GM21529 (cell line): Measurements from ENCODE around the gene RBCK1.
A peak's percentile ranks its signal among the peaks of the same experiment; 100 is the strongest.

Experiments used
- ATAC-seq: cut with Tn5 transposase; IDR thresholded peaks from one replicate; pipeline ENCODE4 v1.9.1; 2021; ENCODE audit not compliant: unreplicated experiment

RBCK1 gene

DNA sequence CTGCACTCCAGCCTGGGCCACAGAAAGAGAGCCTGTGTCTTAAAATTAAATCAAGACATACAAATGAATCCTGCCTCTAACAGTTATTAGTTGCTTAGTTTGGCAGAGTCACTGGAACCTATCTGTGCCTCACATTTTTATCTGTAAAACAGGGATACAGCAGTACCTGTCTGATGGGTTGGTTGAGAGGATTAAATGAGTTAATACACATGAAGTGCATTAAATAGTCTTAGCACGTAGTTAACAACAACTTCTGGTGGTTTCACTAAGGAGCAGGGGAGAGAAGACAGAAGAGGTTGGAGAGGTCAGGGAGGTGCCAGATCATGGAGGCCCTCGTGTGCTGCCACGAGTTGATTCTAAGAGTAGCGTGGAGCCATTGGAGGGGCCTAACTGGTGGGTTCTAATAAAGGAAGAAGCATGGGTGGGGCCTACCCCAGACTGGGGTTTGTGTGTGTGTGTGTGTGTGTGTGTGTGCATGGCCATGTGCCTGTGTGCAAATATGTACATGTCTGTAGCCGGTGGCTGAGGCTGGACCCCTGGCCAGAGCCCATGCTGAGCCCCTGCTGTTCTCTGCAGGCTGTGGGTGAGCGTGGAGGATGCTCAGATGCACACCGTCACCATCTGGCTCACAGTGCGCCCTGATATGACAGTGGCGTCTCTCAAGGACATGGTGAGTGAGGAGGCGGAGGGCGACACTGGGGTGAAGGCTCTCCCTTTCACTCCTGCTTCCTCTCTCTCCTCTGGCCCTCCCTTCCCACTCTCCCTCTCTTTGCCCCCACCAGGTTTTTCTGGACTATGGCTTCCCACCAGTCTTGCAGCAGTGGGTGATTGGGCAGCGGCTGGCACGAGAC, 9.1 kb downstream of the RBCK1 start:
- ATAC-seq = no peak

DNA sequence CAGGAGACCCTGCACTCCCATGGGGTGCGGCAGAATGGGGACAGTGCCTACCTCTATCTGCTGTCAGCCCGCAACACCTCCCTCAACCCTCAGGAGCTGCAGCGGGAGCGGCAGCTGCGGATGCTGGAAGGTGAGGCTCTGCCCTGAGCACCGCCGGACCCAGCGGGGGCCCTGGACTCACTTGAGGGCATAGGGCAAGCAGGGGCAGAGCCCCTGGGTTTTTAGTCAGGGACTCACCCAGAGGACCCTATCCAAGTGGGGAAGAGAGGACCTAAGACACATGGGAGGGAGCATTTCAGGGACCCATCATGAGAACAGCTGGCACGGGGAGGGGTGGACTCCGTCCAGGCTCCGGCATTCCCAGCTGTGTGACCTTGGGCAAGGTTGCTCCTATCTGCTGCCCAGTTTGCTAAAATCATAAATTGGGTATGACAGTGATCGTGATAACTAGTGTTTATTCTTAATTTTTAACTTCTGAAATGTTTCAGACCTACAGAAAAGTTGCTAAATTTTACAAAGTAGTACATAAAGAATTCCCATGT, 9.8 kb downstream of the RBCK1 start:
- no peak for ATAC-seq

DNA sequence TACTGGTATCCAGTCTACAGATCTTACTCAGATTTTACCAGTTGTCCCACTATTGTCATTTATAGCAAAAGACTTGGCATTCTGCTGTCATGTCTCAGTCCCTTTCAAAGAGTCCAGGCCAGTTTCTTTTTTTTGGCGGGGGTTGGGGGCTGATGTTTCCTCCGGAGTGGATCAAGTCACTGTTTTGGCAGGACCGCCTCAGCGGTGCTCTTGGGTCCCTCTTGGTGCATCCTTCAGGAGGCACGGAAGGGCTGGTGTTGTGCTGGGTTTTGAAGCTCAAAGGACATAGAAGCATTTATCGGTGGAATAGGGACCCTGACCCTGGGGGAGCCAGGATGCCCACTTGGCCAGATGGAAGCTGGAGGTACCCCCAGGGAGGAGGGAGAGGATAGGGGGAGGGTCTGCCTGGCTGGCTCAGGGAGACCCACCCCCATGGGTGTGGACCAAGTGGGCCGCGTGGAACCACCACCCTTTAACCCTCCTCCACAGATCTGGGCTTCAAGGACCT, 10.8 kb downstream of the RBCK1 start:
- ATAC-seq = no peak

DNA sequence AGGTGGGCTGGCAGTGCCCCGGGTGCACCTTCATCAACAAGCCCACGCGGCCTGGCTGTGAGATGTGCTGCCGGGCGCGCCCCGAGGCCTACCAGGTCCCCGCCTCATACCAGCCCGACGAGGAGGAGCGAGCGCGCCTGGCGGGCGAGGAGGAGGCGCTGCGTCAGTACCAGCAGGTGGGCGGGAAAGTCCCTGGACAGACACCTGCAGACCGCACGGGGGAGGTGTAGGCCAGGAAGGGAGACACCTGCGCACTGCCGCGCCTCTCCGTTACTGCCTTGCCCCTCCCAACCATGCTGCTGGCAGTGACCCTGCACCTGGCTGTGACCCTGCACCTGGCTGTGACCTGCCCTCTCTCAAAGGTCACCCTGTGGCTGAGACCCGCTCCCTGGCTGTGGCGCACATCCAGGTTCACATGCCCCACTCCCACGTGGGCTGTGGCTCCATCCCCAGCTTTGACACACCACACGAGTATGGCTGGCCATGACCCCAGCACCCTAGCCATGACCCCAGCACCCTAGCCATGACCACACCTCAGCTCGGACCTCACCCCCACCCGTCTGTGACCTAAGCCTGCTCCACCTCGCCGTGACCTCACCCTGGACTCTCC, 11.6 kb downstream of the RBCK1 start:
- no peak for ATAC-seq

GRCh38 chr20:420166-420620, 12.1 kb downstream of the RBCK1 start:
- ATAC-seq = no peak

GRCh38 chr20:420721-421574, 12.8 kb downstream of the RBCK1 start:
- ATAC-seq = no peak

DNA sequence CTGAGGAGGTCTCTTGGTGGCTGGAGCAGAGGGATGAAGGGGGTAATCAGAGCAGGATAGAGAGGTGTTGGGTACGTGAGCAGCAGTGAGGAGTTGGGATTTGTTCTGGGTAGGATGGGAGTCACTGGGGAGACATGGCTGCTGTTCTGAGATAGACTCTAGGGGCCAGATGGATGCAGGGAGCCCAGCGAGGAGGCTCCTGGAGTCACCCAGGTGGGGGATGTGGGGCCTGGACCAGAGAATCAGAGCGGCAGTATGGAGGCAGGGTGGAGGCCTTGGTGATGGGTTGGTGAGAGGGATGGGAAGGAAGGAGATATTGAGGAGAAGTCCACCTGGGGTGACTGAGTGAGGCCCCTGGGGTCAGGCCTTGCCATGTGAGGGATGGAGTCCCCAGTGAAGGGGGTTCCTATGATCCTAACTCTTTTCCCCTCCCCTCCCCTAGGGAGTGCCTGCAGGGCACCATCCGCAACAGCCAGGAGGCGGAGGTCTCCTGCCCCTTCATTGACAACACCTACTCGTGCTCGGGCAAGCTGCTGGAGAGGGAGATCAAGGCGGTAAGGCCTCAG, 13.7 kb downstream of the RBCK1 start:
- ATAC-seq = no peak

DNA sequence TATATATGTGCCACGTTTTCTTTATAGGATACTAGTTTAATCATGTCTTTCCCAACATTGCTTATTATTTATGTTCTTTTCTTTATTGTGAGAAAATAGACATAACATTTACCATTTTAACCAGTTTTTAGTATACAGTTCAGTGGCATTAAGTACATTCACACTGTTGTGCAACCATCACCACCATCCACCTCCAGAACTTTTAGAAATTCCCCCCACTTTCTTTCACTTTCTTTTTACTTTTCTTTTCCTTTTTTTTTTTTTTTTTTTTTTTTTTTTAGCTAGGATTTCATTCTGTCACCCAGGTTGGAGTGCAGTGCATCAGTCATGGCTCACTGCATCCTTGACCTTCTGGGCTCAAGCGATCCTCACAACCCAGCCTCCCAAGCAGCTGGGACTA, 18.5 kb downstream of the RBCK1 start:
- no peak for ATAC-seq

GRCh38 chr20:427401-427800, 19.3 kb downstream of the RBCK1 start:
- ATAC-seq = no peak

DNA sequence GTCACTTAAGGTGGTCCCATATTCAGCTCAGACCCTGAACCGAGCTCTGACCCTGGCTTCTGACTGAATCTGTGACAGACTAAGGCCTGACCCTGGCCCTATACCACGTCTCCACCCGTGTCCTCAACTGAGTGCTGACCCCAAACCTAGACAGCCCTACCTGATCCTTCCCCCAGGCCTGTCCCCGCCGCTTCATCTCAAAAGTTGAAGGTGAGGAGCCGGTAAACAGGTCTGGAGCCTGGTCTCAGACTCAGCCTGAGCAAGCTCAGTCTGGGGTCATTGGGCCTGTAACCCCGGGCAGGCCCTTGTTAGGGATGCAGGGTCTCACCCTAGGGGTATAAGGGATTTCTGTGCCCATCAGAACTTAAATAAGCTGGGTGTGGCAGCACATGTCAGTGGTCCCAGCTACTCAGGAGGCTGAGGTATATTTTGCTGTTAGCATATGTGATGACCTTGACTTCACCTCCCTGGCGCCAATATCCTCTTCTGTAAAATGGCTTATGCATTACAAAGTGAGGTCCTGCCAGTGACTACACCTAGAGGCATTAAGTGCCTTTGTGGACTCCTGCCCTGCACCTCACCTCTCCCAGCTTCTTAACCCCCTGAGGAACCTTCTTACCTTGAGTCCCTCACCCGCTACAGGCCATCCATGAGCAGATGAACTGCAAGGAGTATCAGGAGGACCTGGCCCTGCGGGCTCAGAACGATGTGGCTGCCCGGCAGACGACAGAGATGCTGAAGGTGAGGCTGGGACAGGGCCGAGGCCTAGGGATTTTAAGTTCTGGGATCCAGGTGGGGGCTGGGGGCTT, 20.0 kb downstream of the RBCK1 start:
- ATAC-seq = no peak

DNA sequence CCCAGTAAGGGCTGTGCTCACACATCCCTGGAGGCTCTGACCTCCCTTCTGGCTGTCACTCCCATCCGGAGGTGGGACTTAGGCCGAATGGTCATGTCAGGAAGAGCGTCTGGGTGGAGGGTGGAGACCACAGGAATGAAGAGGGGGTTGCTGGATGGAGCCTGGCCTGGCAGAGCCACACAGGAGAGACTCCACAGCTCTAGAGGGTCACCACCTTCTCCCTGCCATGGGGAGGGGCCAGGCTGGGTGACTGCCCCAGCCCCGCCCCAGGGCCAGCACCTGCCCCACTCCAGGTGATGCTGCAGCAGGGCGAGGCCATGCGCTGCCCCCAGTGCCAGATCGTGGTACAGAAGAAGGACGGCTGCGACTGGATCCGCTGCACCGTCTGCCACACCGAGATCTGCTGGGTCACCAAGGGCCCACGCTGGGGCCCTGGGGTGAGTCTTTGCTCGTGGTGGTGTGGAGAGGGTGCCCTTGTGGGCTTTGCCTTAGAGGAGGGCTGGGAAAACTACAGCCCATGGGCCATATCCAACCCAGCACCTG, 20.6 kb downstream of the RBCK1 start:
- no peak for ATAC-seq

- ATAC-seq = no peak
Measured at GRCh38 chr20:430091-430999, 22.2 kb downstream of the RBCK1 start.

DNA sequence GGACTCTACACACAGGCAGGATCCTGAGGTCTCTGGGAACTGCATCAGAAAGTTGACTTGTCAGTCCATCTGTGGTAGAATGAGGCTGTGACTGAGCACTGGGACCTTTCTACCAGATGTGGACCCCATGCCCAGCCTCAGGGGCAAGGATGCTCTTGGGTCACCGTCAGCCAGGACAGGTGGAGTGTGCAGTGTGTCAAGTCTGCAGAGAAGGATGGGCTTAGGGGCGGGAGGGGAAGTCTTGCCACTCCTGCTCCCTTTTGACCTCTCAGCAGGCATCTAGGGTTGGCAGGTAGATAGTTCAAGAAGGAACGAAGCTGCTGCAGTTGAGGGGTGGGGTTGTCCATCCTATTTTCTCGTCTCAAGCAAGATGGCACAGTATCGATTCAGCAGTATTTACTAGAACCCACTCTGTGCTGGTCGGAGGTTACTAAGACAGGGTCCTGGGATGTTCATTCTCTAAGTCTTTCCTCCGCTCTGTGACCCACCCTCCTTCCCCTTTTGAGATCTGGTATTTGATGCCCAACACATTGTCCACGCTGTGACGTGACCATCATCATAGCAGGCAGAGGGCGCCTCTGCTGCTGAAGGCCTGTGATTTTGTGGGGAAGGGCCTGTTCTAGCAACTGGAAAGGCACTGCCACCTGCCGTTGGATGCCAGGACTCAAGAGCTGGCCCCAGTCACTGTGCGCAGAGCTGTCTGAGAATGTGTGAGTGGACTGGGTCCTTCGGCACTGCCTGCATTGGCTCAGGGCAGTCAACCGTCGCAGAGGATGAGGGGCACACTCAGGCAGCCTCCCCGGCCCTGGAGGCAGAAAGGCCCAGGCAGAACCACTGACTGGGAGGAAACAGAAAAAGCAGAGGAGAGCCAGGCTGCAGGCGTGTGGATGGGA, 23.2 kb downstream of the RBCK1 start:
- no peak for ATAC-seq

GRCh38 chr20:432208-432607, 24.1 kb downstream of the RBCK1 start:
- no peak for ATAC-seq

GRCh38 chr20:432677-433299, 24.7 kb downstream of the RBCK1 start:
- ATAC-seq = peak; percentile 2

GRCh38 chr20:433300-433975, 25.3 kb downstream of the RBCK1 start:
- peak; percentile 88 for ATAC-seq

- no peak for ATAC-seq
Measured at GRCh38 chr20:434221-434620, 26.1 kb downstream of the RBCK1 start.
